Measurements from ENCODE around the gene PPIA. TPM values are rescaled to one million over a fixed set of nuclear protein-coding genes. Genes with fewer than 3 reads are reported as not detected.

PPIA gene
- polyA plus RNA-seq, 1 of the 3 experiments (the other 2 are of a cell fraction) = 6,267 TPM

DNA sequence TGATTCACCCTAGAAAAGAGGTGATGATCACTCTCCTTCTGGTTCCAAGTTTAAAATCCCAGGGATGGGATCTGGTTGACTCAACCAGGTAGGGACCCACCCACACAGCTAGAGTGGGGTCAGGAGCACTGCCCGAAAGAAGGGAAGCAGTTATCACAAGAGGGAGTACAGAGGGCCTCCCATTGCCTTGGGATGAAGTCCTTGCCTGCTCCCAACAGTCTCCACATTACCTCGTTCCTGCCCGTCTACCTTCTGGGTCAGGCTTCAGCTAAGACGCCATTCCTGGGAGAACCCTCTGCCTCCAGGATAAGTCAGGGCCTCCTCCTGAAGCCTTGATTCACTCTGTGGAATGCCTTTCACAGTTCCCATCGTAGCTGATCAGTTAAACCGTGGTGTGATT is 24.0 kb upstream of the PPIA start:
- H4K20me1 ChIP-seq (ENCODE audit: insufficient read depth) = no peaks in the 10 kb centered on the region
- peaks cover 7 to 26% of the 10 kb centered on the region in 2 experiments; a peak in 2 of 4 replicates for H3K4me1 ChIP-seq (ENCODE audit: control insufficient read depth in 1 of 2, insufficient read depth in 2 of 2, low read depth in 1 of 2, low read length in 1 of 2)
- no peaks in the 10 kb centered on the region for H3K79me2 ChIP-seq (ENCODE audit: insufficient read depth)
- ChIA-PET CTCF (interaction anchor here (0.7 to 0.9 kb wide), 3 partner anchors 26 to 816 kb away, joined by 3 to 4 read pairs (median 3); no protein-coding TSS in a partner anchor), POLR2A (interaction anchor here (0.6 to 1.5 kb wide), 2 partner anchors 19 to 338 kb away, joined by 3 read pairs; no protein-coding TSS in a partner anchor)
- no peak overlapping the region for H3K4me2 ChIP-seq
- H3K36me3 ChIP-seq (replicated peaks in 1 of 2; ENCODE audit: control insufficient read depth in 1 of 2, insufficient read depth in 2 of 2, low read length in 1 of 2) = peaks cover 0 to 6% of the 10 kb centered on the region in 2 experiments
- H3K9me2 ChIP-seq = no peaks in the 10 kb centered on the region
- H3K27ac ChIP-seq (ENCODE audit: low read depth in 2 of 2, low read length in 1 of 2) = no peak overlapping the region
- H3K9me3 ChIP-seq = no peaks in the 10 kb centered on the region
- no peaks in the 10 kb centered on the region for H3K27me3 ChIP-seq (ENCODE audit: insufficient read depth)
- peaks cover 11% of the 10 kb centered on the region for H3F3A ChIP-seq (replicated peaks; ENCODE audit: insufficient read depth)
- no peak overlapping the region for H3K9ac ChIP-seq
- WGBS (ENCODE audit: low lambda C conversion rate) = 61% methylated on average over 6 of the region's 6 CpGs
- DNase-seq = no peak
- H3K4me3 ChIP-seq (ENCODE audit: low read depth in 2 of 2, low read length in 1 of 2) = no peak overlapping the region
- no peak for TF ChIP-seq SIN3A (IDR thresholded peaks at IDR 0.05; ENCODE audit: borderline replicate concordance, low read depth, low read length)
- TF ChIP-seq EZH2phosphoT487 (IDR thresholded peaks at IDR 0.05; ENCODE audit: borderline replicate concordance, low read depth) = no peak
- no peak for TF ChIP-seq TCF12 (IDR thresholded peaks at IDR 0.05)
- TF ChIP-seq, protein P1, sequence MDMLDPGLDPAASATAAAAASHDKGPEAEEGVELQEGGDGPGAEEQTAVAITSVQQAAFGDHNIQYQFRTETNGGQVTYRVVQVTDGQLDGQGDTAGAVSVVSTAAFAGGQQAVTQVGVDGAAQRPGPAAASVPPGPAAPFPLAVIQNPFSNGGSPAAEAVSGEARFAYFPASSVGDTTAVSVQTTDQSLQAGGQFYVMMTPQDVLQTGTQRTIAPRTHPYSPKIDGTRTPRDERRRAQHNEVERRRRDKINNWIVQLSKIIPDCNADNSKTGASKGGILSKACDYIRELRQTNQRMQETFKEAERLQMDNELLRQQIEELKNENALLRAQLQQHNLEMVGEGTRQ (IDR thresholded peaks at IDR 0.05; ENCODE audit: borderline replicate concordance, low read depth, low read length) = no peak
- no peak for TF ChIP-seq NFIC (IDR thresholded peaks at IDR 0.05; ENCODE audit: borderline replicate concordance)
- no peak for TF ChIP-seq YY1 (IDR thresholded peaks at IDR 0.05; ENCODE audit: low read depth)
- no peak for TF ChIP-seq EP300 (IDR thresholded peaks at IDR 0.05; ENCODE audit: borderline replicate concordance in 1 of 2, low read depth in 1 of 2, low read length in 1 of 2)
- H2AFZ ChIP-seq (ENCODE audit: low read depth) = no peak overlapping the region

- ChIA-PET POLR2A (interaction anchor here (0.6 to 1.5 kb wide), 2 partner anchors 19 to 337 kb away, joined by 3 read pairs; no protein-coding TSS in a partner anchor), CTCF (interaction anchor here (0.7 kb wide), 1 partner anchor 816 kb away, joined by 3 read pairs; no protein-coding TSS in a partner anchor)
- DNase-seq = no peak
- H4K20me1 ChIP-seq (ENCODE audit: insufficient read depth) = no peaks in the 10 kb centered on the region
- H3K4me1 ChIP-seq (ENCODE audit: control insufficient read depth in 1 of 2, insufficient read depth in 2 of 2, low read depth in 1 of 2, low read length in 1 of 2) = peaks cover 7 to 22% of the 10 kb centered on the region in 2 experiments; a peak in 2 of 4 replicates
- no peaks in the 10 kb centered on the region for H3K9me2 ChIP-seq
- H3K27ac ChIP-seq (ENCODE audit: low read depth in 2 of 2, low read length in 1 of 2) = no peak overlapping the region
- H3F3A ChIP-seq (replicated peaks; ENCODE audit: insufficient read depth) = peaks cover 11% of the 10 kb centered on the region
- no peaks in the 10 kb centered on the region for H3K27me3 ChIP-seq (ENCODE audit: insufficient read depth)
- no peaks in the 10 kb centered on the region for H3K9me3 ChIP-seq
- no peak overlapping the region for H3K4me2 ChIP-seq
- no peak overlapping the region for H3K4me3 ChIP-seq (ENCODE audit: low read depth in 2 of 2, low read length in 1 of 2)
- peaks cover 0 to 2% of the 10 kb centered on the region in 2 experiments for H3K36me3 ChIP-seq (replicated peaks in 1 of 2; ENCODE audit: control insufficient read depth in 1 of 2, insufficient read depth in 2 of 2, low read length in 1 of 2)
- H3K9ac ChIP-seq = no peak overlapping the region
- WGBS (ENCODE audit: low lambda C conversion rate) = 70% methylated on average over 10 of the region's 10 CpGs
- H2AFZ ChIP-seq (ENCODE audit: low read depth) = no peak overlapping the region
- H3K79me2 ChIP-seq (ENCODE audit: insufficient read depth) = no peaks in the 10 kb centered on the region
- TF ChIP-seq JUND (IDR thresholded peaks at IDR 0.05) = no peak
- no peak for TF ChIP-seq FOXM1 (IDR thresholded peaks at IDR 0.05; ENCODE audit: low read depth)
- no peak for TF ChIP-seq YY1 (IDR thresholded peaks at IDR 0.05; ENCODE audit: low read depth)
- TF ChIP-seq, protein P2, sequence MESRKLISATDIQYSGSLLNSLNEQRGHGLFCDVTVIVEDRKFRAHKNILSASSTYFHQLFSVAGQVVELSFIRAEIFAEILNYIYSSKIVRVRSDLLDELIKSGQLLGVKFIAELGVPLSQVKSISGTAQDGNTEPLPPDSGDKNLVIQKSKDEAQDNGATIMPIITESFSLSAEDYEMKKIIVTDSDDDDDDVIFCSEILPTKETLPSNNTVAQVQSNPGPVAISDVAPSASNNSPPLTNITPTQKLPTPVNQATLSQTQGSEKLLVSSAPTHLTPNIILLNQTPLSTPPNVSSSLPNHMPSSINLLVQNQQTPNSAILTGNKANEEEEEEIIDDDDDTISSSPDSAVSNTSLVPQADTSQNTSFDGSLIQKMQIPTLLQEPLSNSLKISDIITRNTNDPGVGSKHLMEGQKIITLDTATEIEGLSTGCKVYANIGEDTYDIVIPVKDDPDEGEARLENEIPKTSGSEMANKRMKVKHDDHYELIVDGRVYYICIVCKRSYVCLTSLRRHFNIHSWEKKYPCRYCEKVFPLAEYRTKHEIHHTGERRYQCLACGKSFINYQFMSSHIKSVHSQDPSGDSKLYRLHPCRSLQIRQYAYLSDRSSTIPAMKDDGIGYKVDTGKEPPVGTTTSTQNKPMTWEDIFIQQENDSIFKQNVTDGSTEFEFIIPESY (IDR thresholded peaks at IDR 0.05; ENCODE audit: borderline replicate concordance, low read depth) = no peak
- TF ChIP-seq GATA2 (CRISPR knock-in tag; IDR thresholded peaks at IDR 0.05) = no peak
- TF ChIP-seq NFIC (IDR thresholded peaks at IDR 0.05; ENCODE audit: borderline replicate concordance) = no peak
- TF ChIP-seq, protein P3, sequence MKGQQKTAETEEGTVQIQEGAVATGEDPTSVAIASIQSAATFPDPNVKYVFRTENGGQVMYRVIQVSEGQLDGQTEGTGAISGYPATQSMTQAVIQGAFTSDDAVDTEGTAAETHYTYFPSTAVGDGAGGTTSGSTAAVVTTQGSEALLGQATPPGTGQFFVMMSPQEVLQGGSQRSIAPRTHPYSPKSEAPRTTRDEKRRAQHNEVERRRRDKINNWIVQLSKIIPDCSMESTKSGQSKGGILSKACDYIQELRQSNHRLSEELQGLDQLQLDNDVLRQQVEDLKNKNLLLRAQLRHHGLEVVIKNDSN (IDR thresholded peaks at IDR 0.05; ENCODE audit: borderline replicate concordance, low read depth) = no peak
- TF ChIP-seq RXRA (IDR thresholded peaks at IDR 0.05; ENCODE audit: borderline replicate concordance, low read depth) = no peak
- no peak for TF ChIP-seq CHD2 (IDR thresholded peaks at IDR 0.05; ENCODE audit: low read length, partially characterized antibody)
- no peak for TF ChIP-seq IRF3 (IDR thresholded peaks at IDR 0.05; ENCODE audit: low read depth, low read length)
- TF ChIP-seq EZH2phosphoT487 (IDR thresholded peaks at IDR 0.05; ENCODE audit: borderline replicate concordance, low read depth) = no peak
- TF ChIP-seq, protein P4, sequence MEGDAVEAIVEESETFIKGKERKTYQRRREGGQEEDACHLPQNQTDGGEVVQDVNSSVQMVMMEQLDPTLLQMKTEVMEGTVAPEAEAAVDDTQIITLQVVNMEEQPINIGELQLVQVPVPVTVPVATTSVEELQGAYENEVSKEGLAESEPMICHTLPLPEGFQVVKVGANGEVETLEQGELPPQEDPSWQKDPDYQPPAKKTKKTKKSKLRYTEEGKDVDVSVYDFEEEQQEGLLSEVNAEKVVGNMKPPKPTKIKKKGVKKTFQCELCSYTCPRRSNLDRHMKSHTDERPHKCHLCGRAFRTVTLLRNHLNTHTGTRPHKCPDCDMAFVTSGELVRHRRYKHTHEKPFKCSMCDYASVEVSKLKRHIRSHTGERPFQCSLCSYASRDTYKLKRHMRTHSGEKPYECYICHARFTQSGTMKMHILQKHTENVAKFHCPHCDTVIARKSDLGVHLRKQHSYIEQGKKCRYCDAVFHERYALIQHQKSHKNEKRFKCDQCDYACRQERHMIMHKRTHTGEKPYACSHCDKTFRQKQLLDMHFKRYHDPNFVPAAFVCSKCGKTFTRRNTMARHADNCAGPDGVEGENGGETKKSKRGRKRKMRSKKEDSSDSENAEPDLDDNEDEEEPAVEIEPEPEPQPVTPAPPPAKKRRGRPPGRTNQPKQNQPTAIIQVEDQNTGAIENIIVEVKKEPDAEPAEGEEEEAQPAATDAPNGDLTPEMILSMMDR (IDR thresholded peaks at IDR 0.05) = no peak
- no peak for TF ChIP-seq EP300 (IDR thresholded peaks at IDR 0.05; ENCODE audit: borderline replicate concordance in 1 of 2, low read depth in 1 of 2, low read length in 1 of 2)
- no peak for TF ChIP-seq TAF1 (IDR thresholded peaks at IDR 0.05; ENCODE audit: borderline replicate concordance, low read depth, low read length)
- TF ChIP-seq TCF12 (IDR thresholded peaks at IDR 0.05) = no peak
- TF ChIP-seq, protein P5, sequence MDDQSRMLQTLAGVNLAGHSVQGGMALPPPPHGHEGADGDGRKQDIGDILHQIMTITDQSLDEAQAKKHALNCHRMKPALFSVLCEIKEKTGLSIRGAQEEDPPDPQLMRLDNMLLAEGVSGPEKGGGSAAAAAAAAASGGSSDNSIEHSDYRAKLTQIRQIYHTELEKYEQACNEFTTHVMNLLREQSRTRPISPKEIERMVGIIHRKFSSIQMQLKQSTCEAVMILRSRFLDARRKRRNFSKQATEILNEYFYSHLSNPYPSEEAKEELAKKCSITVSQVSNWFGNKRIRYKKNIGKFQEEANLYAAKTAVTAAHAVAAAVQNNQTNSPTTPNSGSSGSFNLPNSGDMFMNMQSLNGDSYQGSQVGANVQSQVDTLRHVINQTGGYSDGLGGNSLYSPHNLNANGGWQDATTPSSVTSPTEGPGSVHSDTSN (IDR thresholded peaks at IDR 0.05) = no peak
Measured at GRCh38 chr7:44772867-44773266, 23.6 kb upstream of the PPIA start.
